ENCODE measurements around the gene TDRD15.
"Not testable (repeated sequence)": the region's sequence is repeated elsewhere in the genome, so short reads cannot be mapped to it uniquely, and the experiment has no call there.

The TDRD15 gene

GRCh38 chr2:21123473-21124393, at the start of gene TDRD15:
TDRD15 (plus strand) TSS chr2:21123968; CDS start chr2:21137468, 13,500 bp downstream.
- no peak for DNase-seq (ENCODE audit: low read depth)

GRCh38 chr2:21078296-21078695, 45.5 kb upstream of the TDRD15 start:
- DNase-seq (ENCODE audit: low read depth) = no peak

- no peak for DNase-seq (ENCODE audit: low read depth)
Observed at GRCh38 chr2:21083482-21083881, 40.3 kb upstream of the TDRD15 start.

GRCh38 chr2:21084401-21084800, 39.4 kb upstream of the TDRD15 start:
- DNase-seq (ENCODE audit: low read depth) = no peak

GRCh38 chr2:21092308-21092869, 31.4 kb upstream of the TDRD15 start:
- DNase-seq (ENCODE audit: low read depth) = no peak

GRCh38 chr2:21095178-21095577, 28.6 kb upstream of the TDRD15 start:
- no peak for DNase-seq (ENCODE audit: low read depth)

GRCh38 chr2:21095714-21096113, 28.1 kb upstream of the TDRD15 start:
- no peak for DNase-seq (ENCODE audit: low read depth)

GRCh38 chr2:21096458-21096857, 27.3 kb upstream of the TDRD15 start:
- no peak for DNase-seq (ENCODE audit: low read depth)

- DNase-seq (ENCODE audit: low read depth) = no peak
Observed at GRCh38 chr2:21097331-21097730, 26.4 kb upstream of the TDRD15 start.

- no peak for DNase-seq (ENCODE audit: low read depth)
Observed at GRCh38 chr2:21098294-21098693, 25.5 kb upstream of the TDRD15 start.

- DNase-seq (ENCODE audit: low read depth) = no peak
Observed at GRCh38 chr2:21099281-21099907, 24.4 kb upstream of the TDRD15 start.

GRCh38 chr2:21101514-21102155, 22.1 kb upstream of the TDRD15 start:
- not testable (repeated sequence) for DNase-seq (ENCODE audit: low read depth)

- no peak for DNase-seq (ENCODE audit: low read depth)
Observed at GRCh38 chr2:21102356-21102755, 21.4 kb upstream of the TDRD15 start.

GRCh38 chr2:21103274-21103891, 20.4 kb upstream of the TDRD15 start:
- DNase-seq (ENCODE audit: low read depth) = no peak

- no peak for DNase-seq (ENCODE audit: low read depth)
Observed at GRCh38 chr2:21104030-21104660, 19.6 kb upstream of the TDRD15 start.

GRCh38 chr2:21111012-21111411, 12.8 kb upstream of the TDRD15 start:
- DNase-seq (ENCODE audit: low read depth) = no peak

- no peak for DNase-seq (ENCODE audit: low read depth)
Observed at GRCh38 chr2:21117688-21118087, 6.1 kb upstream of the TDRD15 start.

- DNase-seq (ENCODE audit: low read depth) = no peak
Observed at GRCh38 chr2:21118302-21118920, 5.4 kb upstream of the TDRD15 start.

- no peak for DNase-seq (ENCODE audit: low read depth)
Observed at GRCh38 chr2:21131861-21132260, 8.1 kb downstream of the TDRD15 start.

- no peak for DNase-seq (ENCODE audit: low read depth)
Observed at GRCh38 chr2:21135585-21135984, 11.8 kb downstream of the TDRD15 start.

- DNase-seq (ENCODE audit: low read depth) = no peak
Observed at GRCh38 chr2:21142149-21142548, 18.4 kb downstream of the TDRD15 start.
